HG03469 (cell line): ENCODE results near the gene LARGE1.

ENCODE experiments used
- ATAC-seq: cut with Tn5 transposase; IDR thresholded peaks from one replicate; pipeline ENCODE4 v1.9.1; 2021; ENCODE audit warnings: mild to moderate bottlenecking, moderate library complexity, moderate number of reproducible peaks; ENCODE audit not compliant: unreplicated experiment

Gene LARGE1

GRCh38 chr22:33538277-33538885 lies 381.9 kb downstream of the LARGE1 start:
- ATAC-seq, result no peak

- no peak for ATAC-seq
Measured at GRCh38 chr22:33537059-33537458, 383.2 kb downstream of the LARGE1 start.

GRCh38 chr22:33535937-33536875 lies 384.1 kb downstream of the LARGE1 start:
- no peak for ATAC-seq

DNA sequence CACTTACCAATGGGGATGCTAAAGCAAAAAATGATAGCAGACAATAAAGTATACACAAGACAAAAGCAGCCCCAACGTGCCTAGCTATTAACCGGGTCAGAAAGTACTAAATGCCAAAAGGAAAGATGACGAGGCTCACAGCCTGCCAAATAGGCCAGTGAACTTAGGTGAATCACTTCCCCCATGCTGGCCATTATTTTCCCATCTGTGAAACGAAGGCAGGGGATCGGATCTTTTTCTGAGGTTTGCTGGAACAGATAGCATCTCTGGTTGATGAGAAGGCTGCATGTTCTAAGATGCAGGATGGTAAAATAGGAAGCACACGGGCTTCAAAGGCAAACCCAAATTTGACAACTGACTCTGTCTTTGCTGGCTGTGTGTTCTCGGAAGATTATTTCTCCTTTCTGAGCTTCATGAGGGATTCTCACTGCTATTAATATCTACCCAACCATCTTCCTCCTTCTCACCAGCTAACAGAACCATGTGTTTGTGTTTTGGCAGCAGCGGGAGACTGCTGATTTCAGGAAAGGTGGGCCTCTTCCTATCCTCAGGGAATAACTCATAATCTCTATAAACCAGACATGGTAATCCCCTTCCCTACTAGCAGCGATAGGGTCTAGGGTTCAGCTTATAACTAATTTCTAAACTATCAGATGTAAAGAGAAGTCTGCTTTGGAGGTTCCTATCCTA lies 390.7 kb downstream of the LARGE1 start:
- ATAC-seq, result no peak

DNA sequence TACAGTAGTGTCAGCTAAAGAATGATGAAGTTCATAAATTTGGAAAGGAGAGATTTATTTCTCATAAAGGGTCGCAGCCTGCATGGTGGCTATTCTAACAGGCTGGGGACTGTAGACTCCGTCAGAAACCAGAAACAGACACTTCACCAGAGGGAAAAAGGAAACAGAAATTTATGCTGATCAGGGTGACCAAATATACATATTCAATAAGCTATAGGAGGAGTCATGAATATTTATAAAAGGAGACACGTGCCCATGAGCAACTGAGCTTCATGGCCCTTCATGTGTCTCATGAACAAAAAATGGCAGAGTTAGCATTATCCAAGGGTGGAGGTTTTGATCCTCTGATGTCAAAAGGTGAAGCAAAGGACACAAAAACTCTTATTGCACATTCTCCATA lies 392.1 kb downstream of the LARGE1 start:
- no peak for ATAC-seq

DNA sequence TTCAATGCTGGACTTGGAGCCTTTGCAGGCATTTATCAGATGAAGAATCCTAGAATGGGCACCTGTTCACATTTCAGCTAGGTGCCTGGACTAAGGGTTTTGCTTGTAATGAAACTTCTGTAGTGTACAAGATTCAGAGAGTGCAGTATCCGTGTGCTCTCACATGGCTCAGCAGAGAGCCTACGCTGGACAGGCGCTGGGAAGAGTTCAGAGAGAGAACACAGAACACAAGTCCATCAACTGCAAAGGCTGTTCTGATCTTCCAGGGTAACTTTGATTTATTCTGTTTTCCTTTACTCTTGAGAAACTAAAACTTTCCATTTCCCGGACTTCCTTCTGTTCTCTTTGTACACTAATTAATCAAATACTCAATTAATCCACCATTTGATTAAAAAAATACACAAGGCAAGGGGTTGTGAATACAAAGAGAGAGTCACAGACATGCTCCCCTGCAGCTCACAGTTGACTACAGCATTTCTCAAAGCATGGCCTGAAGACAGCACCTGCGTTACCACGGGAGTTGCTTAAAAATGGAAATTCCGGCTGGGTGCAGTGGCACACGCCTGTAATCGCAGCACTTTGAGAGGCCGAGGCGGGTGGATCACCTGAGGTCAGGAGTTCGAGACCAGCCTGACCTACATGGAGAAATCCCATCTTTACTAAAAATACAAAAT lies 393.7 kb downstream of the LARGE1 start:
- no peak for ATAC-seq

DNA sequence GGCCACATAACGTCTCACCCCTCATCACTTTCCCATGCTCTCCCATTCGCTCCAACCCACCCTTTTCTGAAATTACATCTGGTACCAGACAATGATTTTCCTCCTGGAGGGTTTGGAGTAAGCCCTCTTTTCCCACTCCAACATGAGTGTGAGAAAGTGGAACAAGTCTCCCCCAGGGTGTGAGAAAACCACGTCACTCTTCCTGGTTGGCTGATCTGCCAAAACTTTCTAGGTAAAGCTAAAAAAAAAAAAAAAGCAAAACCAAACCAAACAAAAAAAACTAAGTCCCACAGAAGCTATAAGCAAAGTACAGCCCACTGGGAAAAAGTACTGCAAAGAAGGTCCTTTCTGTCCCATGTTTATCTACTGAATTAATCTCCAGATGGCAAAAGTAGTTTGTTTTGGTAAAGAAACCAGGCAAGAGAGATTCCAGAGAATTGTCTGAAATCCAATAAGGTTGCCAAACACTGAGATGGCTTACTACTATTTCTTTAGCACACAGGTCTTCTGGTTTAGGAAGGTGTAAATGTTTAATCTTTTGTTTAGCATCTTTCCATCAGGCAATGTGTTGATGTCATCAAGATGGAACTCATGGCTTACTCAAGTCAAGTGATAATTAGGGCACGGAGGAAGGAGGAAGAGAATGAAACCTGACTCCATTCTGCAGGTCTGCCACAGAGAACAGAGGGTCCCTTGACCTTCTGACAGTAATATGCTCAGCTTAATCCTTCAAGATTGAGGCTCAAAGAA lies 395.6 kb downstream of the LARGE1 start:
- ATAC-seq, result no peak

- no peak for ATAC-seq
Measured at GRCh38 chr22:33521879-33522665, 398.2 kb downstream of the LARGE1 start.

DNA sequence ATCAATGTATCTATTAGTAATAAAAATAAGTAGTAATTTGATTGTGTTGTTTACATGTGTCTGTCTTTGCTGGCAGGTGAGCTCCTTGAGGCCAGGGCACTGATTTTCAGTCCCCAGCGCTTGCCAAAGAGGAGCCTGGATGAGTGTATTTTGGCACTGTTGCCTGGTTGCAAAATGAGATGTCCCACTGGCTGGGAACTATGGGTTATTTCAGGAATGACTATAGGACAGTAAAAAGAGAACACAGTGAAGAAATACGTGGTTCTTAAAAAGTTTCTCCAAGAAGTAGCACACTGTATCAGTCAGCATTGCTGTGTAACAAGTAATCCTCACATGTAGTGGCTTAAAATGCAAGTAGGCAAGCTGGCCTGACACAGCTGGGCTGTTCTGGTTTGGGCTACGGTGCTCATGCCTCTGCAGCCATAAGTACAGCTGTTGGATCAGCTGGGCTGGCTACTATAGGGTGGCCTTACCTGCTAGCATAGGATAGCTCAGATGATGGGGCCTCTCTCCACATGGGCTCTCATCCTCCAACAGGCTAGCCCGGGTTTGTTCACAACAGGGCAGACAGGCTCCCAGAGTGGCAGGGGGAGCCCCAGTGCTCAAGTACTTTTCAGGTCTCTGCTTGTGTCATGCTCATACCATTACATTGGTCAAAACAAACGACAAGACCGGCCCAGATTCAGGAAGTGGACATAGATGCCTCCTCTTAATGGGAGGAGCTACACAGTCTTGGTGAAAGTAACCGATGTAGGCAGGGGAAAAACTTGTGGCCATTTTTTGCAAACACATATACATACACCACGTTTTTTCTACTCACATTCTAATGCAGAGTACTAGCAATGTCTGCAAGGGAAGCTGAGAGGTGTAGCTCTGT lies 399.1 kb downstream of the LARGE1 start:
- no peak for ATAC-seq

- no peak for ATAC-seq
Measured at GRCh38 chr22:33519974-33520903, 400.0 kb downstream of the LARGE1 start.

- no peak for ATAC-seq
Measured at GRCh38 chr22:33519071-33519973, 401.0 kb downstream of the LARGE1 start.

DNA sequence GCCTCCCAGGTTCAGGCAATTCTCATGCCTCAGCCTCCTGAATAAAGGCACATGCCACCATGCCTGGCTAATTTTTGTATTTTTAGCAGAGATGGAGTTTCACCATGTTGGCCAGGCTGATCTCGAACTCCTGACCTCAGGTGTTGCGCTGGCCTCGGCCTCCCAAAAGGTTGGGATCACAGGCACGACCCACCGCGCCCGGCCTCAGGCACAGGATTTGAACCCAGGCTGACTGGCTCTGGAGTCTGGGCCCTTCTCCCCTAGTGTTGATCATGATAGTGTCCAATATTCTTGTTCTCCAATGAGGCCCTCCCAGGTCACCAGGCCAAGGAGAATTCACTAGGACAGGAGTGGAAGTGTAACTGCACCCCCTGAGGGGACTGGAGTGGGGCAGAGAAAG lies 401.9 kb downstream of the LARGE1 start:
- no peak for ATAC-seq

DNA sequence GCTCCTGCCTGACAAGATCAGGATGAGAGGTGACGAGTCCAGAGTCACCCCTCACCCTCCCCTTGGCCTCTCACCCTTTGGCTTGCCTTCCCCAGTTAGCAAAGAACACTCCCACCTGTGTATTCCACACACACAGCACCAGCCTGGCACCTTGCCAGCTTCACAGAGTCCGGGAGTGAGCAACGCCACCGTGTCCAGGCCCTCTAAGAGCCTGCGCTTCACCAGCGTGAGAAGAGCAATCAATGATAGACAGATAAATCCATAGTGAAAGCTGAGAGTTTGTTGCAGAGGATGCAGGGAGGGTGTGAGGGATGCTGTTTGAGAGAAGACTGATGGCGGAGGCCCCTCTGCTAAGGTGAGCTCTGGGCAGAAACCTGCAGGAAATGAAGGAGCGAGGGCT lies 404.5 kb downstream of the LARGE1 start:
- no peak for ATAC-seq

- ATAC-seq, result no peak
Measured at GRCh38 chr22:33513388-33514338, 406.6 kb downstream of the LARGE1 start.

DNA sequence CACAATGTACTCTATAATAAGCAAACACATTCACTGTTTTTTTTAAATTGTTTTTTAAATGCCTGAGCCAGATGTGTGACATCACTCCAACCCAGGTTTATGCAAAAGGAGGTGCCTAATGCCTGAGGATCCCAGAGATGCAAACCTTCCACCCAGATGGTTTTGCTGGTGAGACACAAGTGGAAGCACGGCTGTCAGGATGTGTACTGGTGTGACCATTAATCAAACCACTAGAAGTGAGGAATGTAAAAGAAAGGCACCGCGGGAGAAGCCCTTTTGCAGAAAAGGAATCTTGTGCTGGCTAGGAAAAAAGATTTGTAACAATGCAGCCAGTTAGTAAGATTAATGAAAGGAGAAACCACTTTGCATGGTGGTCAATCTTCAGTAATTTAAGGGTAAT lies 407.4 kb downstream of the LARGE1 start:
- no peak for ATAC-seq
